Thyroid gland (tissue), 4 donors: ENCODE measurements around the gene BICD1. TPM values are rescaled to one million over a fixed set of nuclear protein-coding genes. Genes with fewer than 3 reads are reported as not detected.

Source experiments
- DNase-seq, 2 donors: peaks; one replicate each; pipeline ENCODE4 v3.0.0-alpha.2; 2019
- H3K27ac ChIP-seq, 3 donors: fragments of 200-600 bp; sonication (generic); 1 replicate in 2 of 3; 2 replicates in 1 of 3; pipeline ENCODE4 v1.5.1; 2016 to 2019; ENCODE audit warnings: mild to moderate bottlenecking in 1 of 3, moderate library complexity in 1 of 3
- H3K27me3 ChIP-seq: fragments of 200-600 bp; sonication (generic); one replicate; pipeline ENCODE4 v1.5.1; 2019
- H3K36me3 ChIP-seq, 2 donors: fragments of 200-600 bp; sonication (generic); one replicate each; pipeline ENCODE4 v1.5.1; 2016 to 2019
- H3K4me1 ChIP-seq, 2 donors: fragments of 200-600 bp; sonication (generic); one replicate each; pipeline ENCODE4 v1.5.1; 2017 to 2019
- H3K4me3 ChIP-seq, 3 donors: fragments of 200-600 bp; sonication (generic); replicated peaks in 1 of 3; 1 replicate in 2 of 3; 2 replicates in 1 of 3; pipeline ENCODE4 v1.5.1; 2016; ENCODE audit warnings: mild to moderate bottlenecking in 1 of 3
- H3K9me3 ChIP-seq: fragments of 200-600 bp; sonication (generic); one replicate; pipeline ENCODE4 v1.5.1; 2017
- CTCF ChIP-seq, 6 experiments: fragments of 200-600 bp in 3 of 6; fragments of 450-650 bp in 3 of 6; sonication (generic) in 3 of 6; IDR thresholded peaks; one replicate each; pipeline ENCODE4 v1.5.1; 2016 to 2019; ENCODE audit warnings: antibody characterized with exemption in 6 of 6, mild to moderate bottlenecking in 2 of 6, inconsistent platforms in 1 of 6, moderate library complexity in 1 of 6
- POLR2A ChIP-seq, 2 donors: fragments of 450-650 bp; IDR thresholded peaks; one replicate each; pipeline ENCODE4 v1.6.1; 2017; ENCODE audit warnings: antibody characterized with exemption in 2 of 2, mild to moderate bottlenecking in 2 of 2, moderate library complexity in 1 of 2
- WGBS, 2 donors: methylation state at CpG; one replicate each; pipeline ENCODE4 v1.1.5; 2017; 5-methylcytosine and 5-hydroxymethylcytosine counted together
- intact Hi-C: fragments of 100-400 bp; cut with DNase I; formaldehyde crosslinking; loops from one replicate; pipeline ENCODE4 v1.15.1; 2023
- total RNA-seq, 4 donors: library from RNA; depleted of rRNA; stranded (reverse); fragments of >200 nt; gene quantifications; one replicate each; pipeline ENCODE4 v1.2.3, GENCODE V29; 2016

Gene BICD1
- total RNA-seq, 4 donors from 2014 or later = 16.7 to 33.7 (median 24.7) TPM

GRCh38 chr12:32400866-32401265, 294.2 kb downstream of the BICD1 start:
- Histone ChIP-seq H3K27me3 (no peaks in the 10 kb centered on the region), H3K9me3 (no peaks in the 10 kb centered on the region), H3K4me3 (no peak overlapping the region), H3K27ac (peak overlapping the region in 1 of 3 donors; percentile 84), H3K36me3 (no peaks in the 10 kb centered on the region), H3K4me1 (peaks cover 5 to 8% of the 10 kb centered on the region in 2 donors)
- WGBS, 2 donors = 58 to 72% methylated on average over 2 of the region's 2 CpGs
- TF ChIP-seq POLR2A (IDR thresholded peaks at IDR 0.05) (no peak), CTCF (IDR thresholded peaks at IDR 0.05) (no peak)
- DNase-seq = no peak
- intact Hi-C loops = no loop called here

- intact Hi-C loops = no loop called here
- no peak overlapping the region for H3K27ac ChIP-seq
Measured at GRCh38 chr12:32402170-32402569, 295.5 kb downstream of the BICD1 start.

GRCh38 chr12:32402946-32403345, 296.3 kb downstream of the BICD1 start:
- Histone ChIP-seq H3K27me3 (no peaks in the 10 kb centered on the region), H3K4me1 (peaks cover 5 to 8% of the 10 kb centered on the region in 2 donors), H3K4me3 (no peak overlapping the region), H3K36me3 (no peaks in the 10 kb centered on the region), H3K9me3 (no peaks in the 10 kb centered on the region), H3K27ac (peak overlapping the region in 1 of 3 donors; percentile 7)
- intact Hi-C loops = no loop called here
- WGBS, 2 donors = 46 to 80% methylated on average over 1 of the region's 1 CpG
- no peak for TF ChIP-seq POLR2A (IDR thresholded peaks at IDR 0.05)
- no peak for TF ChIP-seq CTCF (IDR thresholded peaks at IDR 0.05)
- no peak for DNase-seq

More at GRCh38 chr12:32402170-32402569, 295.5 kb downstream of the BICD1 start:
- peaks cover 5 to 8% of the 10 kb centered on the region in 2 donors for H3K4me1 ChIP-seq
- no peaks in the 10 kb centered on the region for H3K36me3 ChIP-seq
- no peak for DNase-seq
- H3K27me3 ChIP-seq = no peaks in the 10 kb centered on the region
- H3K4me3 ChIP-seq = no peak overlapping the region
- TF ChIP-seq CTCF (IDR thresholded peaks at IDR 0.05) = no peak
- no peak for TF ChIP-seq POLR2A (IDR thresholded peaks at IDR 0.05)
- H3K9me3 ChIP-seq = no peaks in the 10 kb centered on the region
- WGBS, 2 donors = 93 to 97% methylated on average over 10 of the region's 10 CpGs

- no peak overlapping the region for H3K27ac ChIP-seq
- no peak for TF ChIP-seq CTCF (IDR thresholded peaks at IDR 0.05)
- TF ChIP-seq POLR2A (IDR thresholded peaks at IDR 0.05) = no peak
- H3K9me3 ChIP-seq = no peaks in the 10 kb centered on the region
- DNase-seq = no peak
- H3K36me3 ChIP-seq = no peaks in the 10 kb centered on the region
- intact Hi-C loops = no loop called here
- no peak overlapping the region for H3K4me3 ChIP-seq
- 95 to 98% methylated on average over 3 of the region's 3 CpGs for WGBS, 2 donors
- peaks cover 0 to 5% of the 10 kb centered on the region in 2 donors for H3K4me1 ChIP-seq
- no peaks in the 10 kb centered on the region for H3K27me3 ChIP-seq
Measured at GRCh38 chr12:32407795-32408194, 301.1 kb downstream of the BICD1 start.

- no peak for TF ChIP-seq CTCF (IDR thresholded peaks at IDR 0.05)
- TF ChIP-seq POLR2A (IDR thresholded peaks at IDR 0.05) = no peak
Measured at GRCh38 chr12:32413412-32413811, 306.8 kb downstream of the BICD1 start.

More at GRCh38 chr12:32413412-32413811, 306.8 kb downstream of the BICD1 start:
- Histone ChIP-seq H3K27me3 (no peaks in the 10 kb centered on the region), H3K36me3 (no peaks in the 10 kb centered on the region), H3K4me3 (no peak overlapping the region), H3K4me1 (no peaks in the 10 kb centered on the region), H3K27ac (no peak overlapping the region), H3K9me3 (no peaks in the 10 kb centered on the region)
- no peak for DNase-seq
- WGBS, 2 donors = 85 to 90% methylated on average over 3 of the region's 3 CpGs
- intact Hi-C loops = no loop called here
